RPMI8226 (cell line): ENCODE measurements around the gene POLR2B.
A peak's percentile ranks its signal among the peaks of the same experiment; 100 is the strongest.
"Not testable (repeated sequence)": the region's sequence is repeated elsewhere in the genome, so short reads cannot be mapped to it uniquely, and the experiment has no call there.

Experiments
- DNase-seq: peaks from one replicate; pipeline ENCODE4 v3.0.0-alpha.2; 2015

Gene POLR2B

GRCh38 chr4:56978750-56979303 is at the start of gene POLR2B:
Gene POLR2B (plus strand): TSS chr4:56978896. CDS start chr4:56978986, 90 bp downstream.
- DNase-seq = peak; percentile 96

GRCh38 chr4:56930638-56931037 is 48.1 kb upstream of the POLR2B start:
- DNase-seq = no peak

GRCh38 chr4:56931924-56932323 is 46.8 kb upstream of the POLR2B start:
- DNase-seq = no peak

- DNase-seq = no peak
Observed at GRCh38 chr4:56937262-56937661, 41.4 kb upstream of the POLR2B start.

DNA sequence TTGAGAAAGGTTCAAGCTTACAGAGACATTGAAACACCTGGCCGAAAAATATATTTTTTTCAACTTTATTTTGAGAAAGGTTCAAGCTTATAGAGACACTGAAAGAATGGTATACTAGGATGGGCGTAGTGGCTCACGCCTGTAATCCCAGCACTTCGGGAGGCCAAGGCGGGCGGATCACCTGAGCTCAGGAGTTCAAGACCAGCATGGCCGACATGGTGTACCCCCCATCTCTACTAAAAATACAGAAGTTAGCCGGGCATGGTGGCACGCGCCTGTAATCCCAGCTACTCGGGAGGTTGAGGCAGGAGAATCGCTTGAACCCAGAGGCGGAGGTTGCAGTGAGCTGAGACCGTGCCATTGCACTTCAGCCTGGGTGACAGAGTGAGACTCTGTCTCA is 38.9 kb upstream of the POLR2B start:
- not testable (repeated sequence) for DNase-seq

DNA sequence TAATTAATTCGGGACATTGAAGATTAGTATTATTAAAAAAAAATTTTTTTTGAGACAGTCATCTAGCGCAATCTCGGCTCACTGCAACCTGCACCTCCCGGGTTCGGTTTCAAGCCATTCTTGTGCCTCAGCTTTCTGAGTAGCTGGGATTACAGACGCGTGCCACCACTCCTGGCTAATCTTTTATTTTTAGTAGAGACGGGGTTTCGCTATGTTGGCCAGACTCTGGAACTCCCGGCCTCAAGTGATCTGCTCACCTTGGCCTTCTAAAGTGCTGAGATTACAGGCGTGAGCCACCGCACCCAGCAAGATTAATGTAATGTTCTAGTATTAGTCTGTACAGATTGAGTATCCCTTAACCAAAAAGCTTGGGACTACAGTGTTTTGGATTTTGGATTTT is 38.3 kb upstream of the POLR2B start:
- DNase-seq = no peak

- no peak for DNase-seq
Observed at GRCh38 chr4:56940971-56941370, 37.7 kb upstream of the POLR2B start.

DNA sequence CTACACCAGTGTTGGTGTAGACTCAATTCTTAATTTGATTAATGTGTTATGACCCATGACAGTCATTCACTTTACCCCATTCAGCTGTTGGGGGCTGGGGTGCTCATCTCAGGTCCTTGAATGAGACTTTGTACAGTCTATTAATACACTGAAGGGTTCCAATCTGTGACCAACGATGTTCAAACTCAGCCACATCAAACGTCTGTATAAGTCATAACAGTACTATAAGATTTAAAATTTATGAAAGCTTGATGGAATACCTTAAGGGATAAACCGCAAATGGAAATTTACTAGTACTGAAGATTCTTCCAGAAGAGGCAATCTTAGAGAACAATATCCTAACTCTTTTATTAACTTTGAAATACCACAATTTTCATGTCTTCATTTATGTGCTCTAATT is 37.3 kb upstream of the POLR2B start:
- DNase-seq = no peak

DNA sequence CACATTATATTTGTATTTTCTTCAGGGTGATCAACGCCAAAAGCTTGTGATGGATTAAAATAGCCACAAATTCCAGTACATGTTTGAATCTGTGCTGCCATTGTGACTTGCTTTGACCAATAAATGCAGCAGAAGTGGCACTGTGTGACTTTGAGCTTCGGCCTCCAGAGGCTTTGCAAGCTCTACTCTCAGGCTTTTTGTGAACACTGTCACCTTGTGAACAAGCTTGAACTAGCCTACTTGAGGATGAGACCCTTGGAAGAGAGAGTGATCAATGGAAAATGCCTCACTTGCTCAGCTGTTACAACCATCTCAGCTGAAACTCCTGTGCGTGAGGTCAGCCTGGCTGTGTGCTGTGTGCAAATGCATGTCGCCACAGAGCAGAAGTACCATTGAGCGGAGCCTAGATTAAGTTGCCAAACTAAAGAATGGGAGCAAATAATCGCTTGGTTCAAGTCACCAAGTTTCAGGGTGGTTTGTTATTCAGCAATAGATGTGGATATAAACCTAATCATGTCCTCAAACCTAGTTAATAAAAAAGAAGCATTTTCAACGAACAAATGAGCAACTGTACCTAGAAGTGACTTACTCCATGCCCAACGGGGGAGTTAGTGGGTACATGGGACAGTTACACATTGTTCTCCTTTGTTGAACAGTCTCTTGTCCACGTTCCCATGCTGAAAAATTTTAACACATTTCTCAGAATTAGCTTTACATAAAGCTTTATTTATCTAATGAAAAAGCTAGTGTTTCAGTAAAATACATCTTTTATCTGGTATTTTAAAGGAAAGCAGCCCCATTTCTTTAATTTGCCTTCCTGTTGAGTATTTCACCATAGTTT is 24.8 kb upstream of the POLR2B start:
- DNase-seq = no peak

DNA sequence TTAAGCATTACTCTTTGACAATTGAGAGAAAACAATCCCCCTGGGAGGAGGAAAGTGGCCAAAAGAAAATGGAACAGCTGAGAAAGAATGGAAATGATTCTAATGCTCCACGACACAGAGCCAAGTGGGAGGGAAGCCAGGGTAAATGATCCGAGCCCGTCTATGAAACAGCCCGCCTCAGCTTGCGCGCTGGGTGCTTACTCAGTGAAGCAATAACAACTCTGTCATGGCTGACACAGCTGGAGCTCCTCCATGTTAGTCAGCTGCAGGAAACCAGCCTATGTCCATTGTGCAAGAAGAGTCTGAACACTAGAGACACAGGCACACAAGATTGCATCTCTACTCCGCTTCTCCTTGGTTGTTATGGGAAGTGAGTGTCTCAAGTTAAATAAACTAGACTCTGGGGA is 20.6 kb upstream of the POLR2B start:
- no peak for DNase-seq

DNA sequence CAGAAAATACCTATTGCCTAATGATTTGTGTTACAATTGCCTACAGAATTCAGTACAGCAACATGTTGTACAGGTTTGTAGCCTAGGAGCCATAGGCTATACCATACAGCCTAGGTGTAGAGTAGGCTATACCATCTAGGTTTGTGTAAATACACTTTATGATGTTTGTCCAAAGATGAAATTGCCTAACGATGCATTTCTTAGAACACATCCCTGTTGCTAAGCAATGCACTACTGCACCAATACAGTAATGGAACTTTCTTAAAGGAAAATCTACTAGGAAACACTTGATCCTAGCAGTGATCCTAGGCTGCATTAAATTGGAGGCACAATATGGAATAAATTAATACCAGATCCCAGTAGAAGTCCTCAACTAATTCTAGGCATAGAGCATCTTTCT is 19.6 kb upstream of the POLR2B start:
- DNase-seq = no peak

- DNase-seq = no peak
Observed at GRCh38 chr4:56961107-56961500, 17.6 kb upstream of the POLR2B start.

DNA sequence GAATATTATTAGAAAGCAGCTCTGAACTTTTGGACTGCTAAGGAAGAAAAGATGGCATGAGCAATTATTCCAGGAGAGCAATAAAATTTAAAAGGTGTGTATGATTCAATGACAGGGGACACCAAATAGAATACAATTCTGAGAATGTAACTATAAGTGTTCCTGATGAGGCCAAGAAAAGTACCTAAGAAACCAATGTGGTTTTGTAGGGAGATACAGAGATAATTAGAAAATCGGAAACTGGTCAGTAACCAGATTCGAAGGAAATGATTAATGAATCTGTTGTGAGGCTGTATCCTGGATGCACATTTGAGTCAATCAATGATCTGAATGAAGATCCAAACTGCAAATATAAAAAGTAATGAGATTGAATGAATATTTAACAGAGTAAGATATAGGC is 7.3 kb upstream of the POLR2B start:
- no peak for DNase-seq

DNA sequence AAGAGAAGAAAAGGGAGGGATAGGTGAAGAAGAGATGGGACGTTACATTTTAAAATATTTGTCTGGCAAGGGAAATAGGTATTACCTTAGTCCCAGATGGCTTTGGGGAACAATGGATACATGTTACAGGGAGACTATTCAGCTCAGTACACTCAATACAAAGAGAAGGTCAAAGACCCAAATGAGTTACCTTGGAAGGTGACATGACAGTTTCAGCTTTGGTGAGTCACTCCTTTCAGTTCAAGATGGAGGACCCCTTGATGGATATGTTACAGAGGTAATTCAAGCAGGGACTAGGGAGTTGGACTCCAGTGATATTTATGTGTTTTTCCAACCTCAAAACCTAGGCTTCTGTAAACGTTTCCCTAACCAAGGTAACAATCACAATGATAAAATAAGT is 6.3 kb upstream of the POLR2B start:
- no peak for DNase-seq

GRCh38 chr4:56972809-56973208 is 5.9 kb upstream of the POLR2B start:
- no peak for DNase-seq

GRCh38 chr4:56973336-56973735 is 5.4 kb upstream of the POLR2B start:
- no peak for DNase-seq

GRCh38 chr4:56976283-56976836 is 2.3 kb upstream of the POLR2B start:
- DNase-seq = peak; percentile 8

DNA sequence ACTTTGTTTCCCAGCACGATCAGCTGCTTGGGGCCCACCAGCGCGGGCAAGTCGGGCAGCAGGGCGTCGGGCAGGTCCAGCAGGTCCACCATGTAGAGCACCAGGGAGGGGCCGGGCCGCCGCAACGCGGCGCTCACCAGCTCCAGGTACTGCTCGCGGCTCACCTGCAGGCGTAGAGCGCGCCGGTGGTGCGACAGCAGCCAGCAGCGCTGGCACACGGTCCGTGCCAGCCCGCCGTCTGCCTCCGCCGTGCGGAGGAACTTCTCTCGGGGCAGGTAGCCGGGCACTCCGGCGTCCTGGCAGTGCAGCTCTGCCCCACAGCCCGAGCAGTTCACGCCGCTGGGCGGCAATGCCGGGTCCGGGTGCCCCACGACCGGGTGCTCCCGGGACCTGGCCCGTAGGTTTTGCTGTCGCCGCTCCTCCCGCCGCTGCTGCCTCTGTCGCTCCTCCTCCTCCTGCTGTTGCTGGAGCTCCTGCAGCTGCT is 1.8 kb upstream of the POLR2B start:
- DNase-seq = peak; percentile 67

GRCh38 chr4:56977321-56978012 is 1.2 kb upstream of the POLR2B start, which contains the start of gene NOA1:
Gene NOA1 (minus strand): TSS chr4:56977606. CDS start chr4:56977585, 21 bp downstream.
- DNase-seq = peak; percentile 94

DNA sequence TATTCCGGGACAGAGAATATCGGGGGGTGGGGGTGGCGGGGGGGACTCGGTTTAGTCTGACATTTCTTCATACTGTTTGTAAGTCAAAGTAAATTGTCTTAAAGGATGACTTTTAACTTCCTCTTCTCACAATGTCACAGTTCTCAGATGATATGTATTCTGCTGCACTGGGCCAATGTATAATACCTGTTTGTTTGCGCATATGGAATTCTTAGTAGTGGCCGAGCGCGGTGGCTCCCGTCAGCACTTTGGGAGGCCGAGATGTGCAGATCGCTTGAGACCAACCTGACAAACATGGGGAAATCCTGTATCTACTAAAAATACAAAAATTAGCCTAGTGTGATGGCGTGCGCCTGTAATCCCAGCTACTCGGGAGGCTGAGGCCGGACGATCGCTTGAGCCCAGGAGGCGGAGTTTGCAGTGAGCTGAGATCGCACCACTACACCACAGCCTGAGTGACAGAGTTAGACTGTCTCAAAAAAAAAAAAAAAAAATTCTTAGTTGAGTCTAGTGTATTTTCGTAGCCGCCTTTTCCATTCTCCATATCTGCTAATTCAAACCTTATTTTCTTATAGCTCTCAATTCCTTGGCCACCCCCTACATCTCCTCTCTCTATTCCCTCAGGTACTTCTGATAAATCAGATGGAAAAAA is 851 bp downstream of the POLR2B start:
- DNase-seq = peak; percentile 39

DNA sequence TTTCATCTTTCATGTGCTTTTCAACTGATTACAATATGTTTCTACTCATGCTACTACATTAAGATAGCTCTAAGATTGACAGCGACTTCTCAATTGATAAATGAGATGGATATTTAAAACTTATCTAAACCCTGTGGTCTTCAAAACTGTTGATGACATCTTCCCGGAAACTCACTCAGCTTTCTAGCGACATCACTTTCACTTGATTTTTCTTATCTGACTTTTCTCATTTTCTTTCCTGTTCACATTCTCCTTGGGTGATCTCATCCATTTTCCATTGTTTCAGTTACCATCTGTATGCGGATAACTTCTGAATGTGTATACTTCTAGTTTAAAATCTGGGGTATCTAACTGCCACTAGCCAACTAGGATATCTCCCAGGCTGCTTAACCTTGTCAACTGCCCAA is 3.1 kb downstream of the POLR2B start:
- DNase-seq = no peak

- no peak for DNase-seq
Observed at GRCh38 chr4:56986192-56986591, 7.5 kb downstream of the POLR2B start.

DNA sequence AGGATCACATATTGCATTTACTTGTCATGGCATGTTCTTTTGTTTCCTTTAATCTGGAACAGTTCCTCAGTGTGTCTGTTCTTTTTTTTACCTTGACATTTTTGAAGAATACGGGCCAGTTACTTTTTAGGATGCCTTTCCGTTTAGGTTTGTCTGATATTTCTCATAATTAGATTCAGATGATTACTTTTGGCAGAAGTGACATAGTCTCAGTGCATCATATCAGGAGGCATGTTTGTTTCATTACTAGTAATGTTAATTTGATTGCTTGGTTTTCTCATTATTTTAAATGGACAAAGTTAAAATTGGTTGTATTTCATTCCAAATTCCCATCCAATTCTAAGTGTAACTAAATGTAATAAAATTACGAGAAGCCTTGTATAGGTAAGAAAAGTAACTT is 8.3 kb downstream of the POLR2B start:
- no peak for DNase-seq
